GM23338 (cell line): Measurements from ENCODE around the gene GOLGA7B.

Experiments
- CREB1 ChIP-seq: fragments of 250-450 bp; sonication (Bioruptor Pico); IDR thresholded peaks from 2 replicates; pipeline ENCODE4 v1.5.0; 2020; ENCODE audit warnings: low read depth, mild to moderate bottlenecking, moderate library complexity
- CTCF ChIP-seq, 2 experiments: fragments of 200-600 bp in 1 of 2; sonication (generic) in 1 of 2; conservative IDR thresholded peaks; 2 replicates each; pipeline versions ENCODE4 v1.5.1 to v1.6.1; 2016 to 2017; ENCODE audit warnings: antibody characterized with exemption in 2 of 2, low read depth in 2 of 2, mild to moderate bottlenecking in 2 of 2, moderate library complexity in 1 of 2
- EZH2 ChIP-seq: fragments of 200-600 bp; sonication (generic); IDR thresholded peaks from one replicate; pipeline ENCODE4 v1.8.0; 2017; ENCODE audit warnings: antibody characterized with exemption, mild to moderate bottlenecking, low read depth; ENCODE audit not compliant: unreplicated experiment
- POLR2AphosphoS5 ChIP-seq: IDR thresholded peaks from 2 replicates; pipeline ENCODE4 v1.6.1; 2016; ENCODE audit warnings: antibody characterized with exemption, low read depth

- TF ChIP-seq CTCF (conservative IDR thresholded peaks at IDR 0.05; ENCODE audit: low read depth in 2 of 2) (no peak), CREB1 (CRISPR knock-in tag) (no peak), POLR2AphosphoS5 (no peak), EZH2 (no peak)
These were observed 42.9 kb downstream of the GOLGA7B start for GRCh38 chr10:97892506-97892905.
